CD4-positive, alpha-beta T cell (primary cell): ENCODE measurements around the gene SLC25A6. TPM values are rescaled to one million over a fixed set of nuclear protein-coding genes. Genes with fewer than 3 reads are reported as not detected.
A peak's percentile ranks its signal among the peaks of the same experiment; 100 is the strongest.

Experiments used
- ATAC-seq: fragments of 200-7000 bp; cut with Tn5 transposase; one replicate; pipeline ENCODE4 v1.10.0; 2022; ENCODE audit warnings: mild to moderate bottlenecking; ENCODE audit not compliant: poor library complexity
- CTCF ChIA-PET: fragments of 350-600 bp; sonication (Branson Sonifier 250); formaldehyde crosslinking; loops from one replicate; lab custom pipeline; 2021; ENCODE audit warnings: antibody characterized with exemption, inconsistent platforms; lab: Charles Lee
- POLR2A ChIA-PET: fragments of 350-600 bp; sonication (Branson Sonifier 250); formaldehyde crosslinking; loops from one replicate; lab custom pipeline; 2021; ENCODE audit warnings: antibody characterized with exemption, inconsistent platforms; lab: Charles Lee
- DNase-seq, 14 experiments: peaks; one replicate each; pipeline ENCODE4 v3.0.0-alpha.2; 2013 to 2020; ENCODE audit warnings: mixed read lengths in 2 of 14
- H3K27ac ChIP-seq, 2 donors: one replicate each; pipeline versions ENCODE4 v1.5.1 to v1.7.0; 2013; ENCODE audit warnings: low read length in 2 of 2, low read depth in 1 of 2, mild to moderate bottlenecking in 1 of 2
- H3K27me3 ChIP-seq, 2 experiments: 1 replicate in 1 of 2; 2 replicates in 1 of 2; pipeline versions ENCODE4 v1.6.1 to v1.7.0; 2013; ENCODE audit warnings: low read length in 2 of 2, control low read depth in 1 of 2, mild to moderate bottlenecking in 1 of 2, moderate library complexity in 1 of 2; ENCODE audit not compliant: insufficient read depth in 2 of 2, control insufficient read depth in 1 of 2
- H3K36me3 ChIP-seq: one replicate; pipeline ENCODE4 v1.6.1; 2013; ENCODE audit warnings: low read length, control low read depth; ENCODE audit not compliant: insufficient read depth
- H3K4me1 ChIP-seq: one replicate; pipeline ENCODE4 v1.6.1; 2013; ENCODE audit warnings: low read length, control low read depth; ENCODE audit not compliant: insufficient read depth
- H3K4me3 ChIP-seq: one replicate; pipeline ENCODE4 v1.5.1; 2013; ENCODE audit warnings: mild to moderate bottlenecking, low read length, moderate library complexity
- H3K9me3 ChIP-seq, 2 experiments: 1 replicate in 1 of 2; 2 replicates in 1 of 2; pipeline versions ENCODE4 v1.6.1 to v1.7.0; 2013; ENCODE audit warnings: low read length in 2 of 2, mild to moderate bottlenecking in 2 of 2, control low read depth in 1 of 2, moderate library complexity in 1 of 2; ENCODE audit not compliant: control insufficient read depth in 1 of 2, insufficient read depth in 1 of 2
- H3K27ac Mint-ChIP-seq: one replicate; pipeline ENCODE4 v1.8.0; 2020; ENCODE audit warnings: mixed read lengths
- H3K27me3 Mint-ChIP-seq: one replicate; pipeline ENCODE4 v1.8.0; 2021; ENCODE audit warnings: mixed read lengths
- H3K36me3 Mint-ChIP-seq: one replicate; pipeline ENCODE4 v1.8.0; 2021; ENCODE audit warnings: low read depth, mixed read lengths
- H3K4me1 Mint-ChIP-seq: one replicate; pipeline ENCODE4 v1.8.0; 2021; ENCODE audit warnings: low read depth, mixed read lengths
- H3K4me3 Mint-ChIP-seq: one replicate; pipeline ENCODE4 v1.8.0; 2020; ENCODE audit warnings: mild to moderate bottlenecking, mixed read lengths
- H3K9me3 Mint-ChIP-seq: one replicate; pipeline ENCODE4 v1.8.0; 2020; ENCODE audit warnings: mixed read lengths
- intact Hi-C, 2 experiments: fragments of 100-400 bp; cut with DNase I in 1 of 2; cut with micrococcal nuclease in 1 of 2; formaldehyde crosslinking; loops; one replicate each; pipeline versions ENCODE4 v1.15.1 to v1.9.0; 2023 to 2025; cut with DNase I, micrococcal nuclease
- total RNA-seq, 174 experiments: library from RNA in 2 of 174; stranded (reverse) in 2 of 174; gene quantifications; one replicate each; pipeline ENCODE4 v1.2.3 and lab custom pipeline; 2021 to 2026
- TF ChIP-seq, protein P1 (sequence below): fragments of 200-600 bp; IDR thresholded peaks from one replicate; pipeline ENCODE4 v1.8.0; 2022; ENCODE audit warnings: antibody characterized with exemption, mild to moderate bottlenecking

The SLC25A6 gene
- total RNA-seq, 2 experiments from 2014 or later, result 338 to 340 TPM

DNA sequence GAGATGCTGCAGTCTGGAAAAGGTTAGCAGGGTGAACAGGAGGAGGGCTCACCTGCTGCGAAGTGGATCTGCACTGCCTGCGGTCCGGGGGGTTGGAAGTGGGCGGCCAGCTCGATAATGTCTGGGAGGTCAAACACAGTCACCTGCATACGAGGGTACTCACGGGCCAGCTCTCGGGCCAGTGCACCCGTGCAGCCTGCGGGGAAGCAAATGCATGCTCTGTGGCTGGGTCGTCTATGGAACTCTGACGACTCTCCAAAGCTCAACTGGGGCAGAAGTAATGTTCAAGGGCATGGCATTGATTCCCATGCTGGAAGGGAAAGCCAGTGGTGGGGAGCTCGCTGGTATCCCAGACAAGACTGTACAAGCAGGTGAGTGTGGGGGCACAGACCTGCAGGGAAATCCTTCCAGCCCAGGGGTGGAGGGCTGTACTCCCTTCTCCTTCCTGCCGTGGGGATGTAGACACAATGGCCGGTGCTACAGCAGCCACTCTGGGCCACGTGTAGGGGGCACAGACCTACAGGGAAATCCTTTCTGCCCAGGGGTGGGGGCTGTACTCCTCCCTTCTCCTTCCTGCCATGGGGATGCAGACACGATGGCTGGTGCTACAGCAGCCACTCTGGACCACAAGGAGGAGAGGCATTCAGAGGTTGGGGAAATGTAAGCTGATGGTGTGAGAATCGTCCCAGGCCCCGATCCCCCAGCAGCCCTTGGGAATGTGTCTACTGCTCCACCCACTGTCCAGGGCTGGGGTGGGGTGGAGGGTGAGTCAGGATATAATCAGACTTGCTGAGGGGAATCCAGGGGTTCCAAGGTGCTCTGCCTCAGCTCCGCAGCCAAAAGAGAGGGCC is 26.2 kb upstream of the SLC25A6 start:
- H3K4me1 Mint-ChIP-seq, result no peaks in the 10 kb centered on the region
- ATAC-seq, result no peak
- intact Hi-C loops, result no loop called here
- no peaks in the 10 kb centered on the region for H3K4me1 ChIP-seq
- H3K4me3 Mint-ChIP-seq, result no peak overlapping the region
- peak in 1 of 14 experiments; percentile 30 for DNase-seq
- CTCF ChIA-PET, result no interaction called here
- no peak overlapping the region for H3K27ac Mint-ChIP-seq
- peaks cover 14 to 43% of the 10 kb centered on the region in 2 experiments for H3K9me3 ChIP-seq
- no peaks in the 10 kb centered on the region for H3K27me3 Mint-ChIP-seq
- POLR2A ChIA-PET, result no interaction called here
- H3K9me3 Mint-ChIP-seq, result peaks cover 7% of the 10 kb centered on the region
- peaks cover 49% of the 10 kb centered on the region for H3K36me3 ChIP-seq
- no peak overlapping the region for H3K4me3 ChIP-seq
- H3K27me3 ChIP-seq, result no peaks in the 10 kb centered on the region
- H3K36me3 Mint-ChIP-seq, result peaks cover 50% of the 10 kb centered on the region
- TF ChIP-seq, protein P1, sequence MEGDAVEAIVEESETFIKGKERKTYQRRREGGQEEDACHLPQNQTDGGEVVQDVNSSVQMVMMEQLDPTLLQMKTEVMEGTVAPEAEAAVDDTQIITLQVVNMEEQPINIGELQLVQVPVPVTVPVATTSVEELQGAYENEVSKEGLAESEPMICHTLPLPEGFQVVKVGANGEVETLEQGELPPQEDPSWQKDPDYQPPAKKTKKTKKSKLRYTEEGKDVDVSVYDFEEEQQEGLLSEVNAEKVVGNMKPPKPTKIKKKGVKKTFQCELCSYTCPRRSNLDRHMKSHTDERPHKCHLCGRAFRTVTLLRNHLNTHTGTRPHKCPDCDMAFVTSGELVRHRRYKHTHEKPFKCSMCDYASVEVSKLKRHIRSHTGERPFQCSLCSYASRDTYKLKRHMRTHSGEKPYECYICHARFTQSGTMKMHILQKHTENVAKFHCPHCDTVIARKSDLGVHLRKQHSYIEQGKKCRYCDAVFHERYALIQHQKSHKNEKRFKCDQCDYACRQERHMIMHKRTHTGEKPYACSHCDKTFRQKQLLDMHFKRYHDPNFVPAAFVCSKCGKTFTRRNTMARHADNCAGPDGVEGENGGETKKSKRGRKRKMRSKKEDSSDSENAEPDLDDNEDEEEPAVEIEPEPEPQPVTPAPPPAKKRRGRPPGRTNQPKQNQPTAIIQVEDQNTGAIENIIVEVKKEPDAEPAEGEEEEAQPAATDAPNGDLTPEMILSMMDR, result no peak
- no peak overlapping the region for H3K27ac ChIP-seq

DNA sequence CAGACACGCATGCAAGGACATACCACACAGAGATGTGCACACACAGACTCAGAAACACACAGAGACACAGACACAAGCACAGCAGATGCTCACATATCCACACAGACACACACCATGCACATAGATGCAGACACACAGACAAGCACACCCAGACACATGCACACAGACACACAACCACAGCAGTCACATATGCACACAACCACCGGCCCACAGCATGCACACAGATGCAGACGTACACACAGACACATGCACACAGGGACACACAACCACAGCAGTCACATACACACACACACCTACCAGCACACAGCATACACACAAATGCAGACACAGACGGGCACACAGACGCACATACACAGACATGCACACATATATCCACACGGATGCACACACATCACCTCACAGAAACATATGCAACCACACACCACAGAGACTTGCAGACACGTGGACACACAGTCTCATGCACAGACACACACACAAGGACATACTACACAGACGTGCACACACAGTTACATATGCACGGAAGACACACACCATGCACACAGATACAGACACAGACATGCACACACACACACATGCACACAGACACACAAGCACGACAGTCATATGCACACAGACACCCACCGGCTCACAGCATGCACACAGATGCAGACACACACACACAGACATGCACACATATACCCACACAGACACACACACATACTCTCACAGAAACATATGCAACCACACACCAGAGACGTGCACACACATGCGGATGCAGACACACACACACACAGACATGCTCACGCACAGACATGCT is 25.2 kb upstream of the SLC25A6 start:
- peak in 1 of 14 experiments; percentile 26 for DNase-seq
- no peak for ATAC-seq

DNA sequence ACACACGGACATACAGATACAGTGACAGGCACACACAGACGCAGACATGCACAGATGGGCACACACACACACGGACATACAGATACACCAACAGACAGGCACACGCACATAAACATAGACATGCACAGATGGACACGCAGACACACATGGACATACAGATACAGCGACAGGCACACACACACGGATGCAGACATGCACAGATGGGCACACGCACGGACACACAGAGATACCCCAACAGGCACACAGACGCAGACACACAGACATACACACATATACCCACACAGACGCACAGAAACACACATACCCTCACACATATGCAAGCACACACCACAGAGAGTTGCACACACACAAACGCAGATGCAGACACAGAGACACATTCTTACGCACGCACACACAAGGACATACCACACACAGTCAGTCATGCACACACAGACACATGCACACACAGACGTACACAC is 24.4 kb upstream of the SLC25A6 start:
- Mint-ChIP-seq H3K27me3 (no peaks in the 10 kb centered on the region), H3K9me3 (peaks cover 4% of the 10 kb centered on the region), H3K4me3 (no peak overlapping the region), H3K4me1 (no peaks in the 10 kb centered on the region), H3K27ac (no peak overlapping the region), H3K36me3 (peaks cover 50% of the 10 kb centered on the region)
- ChIA-PET POLR2A (no interaction called here), CTCF (no interaction called here)
- intact Hi-C loops, result no loop called here
- no peaks in the 10 kb centered on the region for H3K4me1 ChIP-seq
- peaks cover 44% of the 10 kb centered on the region for H3K36me3 ChIP-seq
- no peak overlapping the region for H3K27ac ChIP-seq
- DNase-seq (no peak), ATAC-seq (no peak)
- TF ChIP-seq, protein P1, result no peak
- peaks cover 0 to 31% of the 10 kb centered on the region in 2 experiments for H3K9me3 ChIP-seq
- no peaks in the 10 kb centered on the region for H3K27me3 ChIP-seq
- no peak overlapping the region for H3K4me3 ChIP-seq

More for the DNA sequence above, 25.2 kb upstream of the SLC25A6 start:
- Mint-ChIP-seq H3K27me3 (no peaks in the 10 kb centered on the region), H3K9me3 (peaks cover 7% of the 10 kb centered on the region), H3K27ac (no peak overlapping the region), H3K4me3 (no peak overlapping the region), H3K36me3 (peaks cover 50% of the 10 kb centered on the region), H3K4me1 (no peaks in the 10 kb centered on the region)
- POLR2A ChIA-PET, result no interaction called here
- Histone ChIP-seq H3K27me3 (no peaks in the 10 kb centered on the region), H3K36me3 (peaks cover 49% of the 10 kb centered on the region), H3K9me3 (peaks cover 8 to 37% of the 10 kb centered on the region in 2 experiments), H3K4me1 (no peaks in the 10 kb centered on the region), H3K27ac (no peak overlapping the region), H3K4me3 (no peak overlapping the region)
- intact Hi-C loops, result no loop called here
- CTCF ChIA-PET, result no interaction called here
- TF ChIP-seq, protein P1, result no peak
